ENCODE data around the gene TANC2.

The TANC2 gene

GRCh38 chr17:62965686-62966425 lies at the start of gene TANC2:
TANC2 (plus strand) TSS chr17:62966235; CDS start chr17:63009560, 43,325 bp downstream.
- peak; percentile 90 for DNase-seq

GRCh38 chr17:62916684-62917571 lies 49.1 kb upstream of the TANC2 start:
- DNase-seq, result peak; percentile 44

- peak; percentile 22 for DNase-seq
Measured at GRCh38 chr17:62919388-62919787, 46.6 kb upstream of the TANC2 start.

- DNase-seq, result no peak
Measured at GRCh38 chr17:62920300-62920699, 45.7 kb upstream of the TANC2 start.

GRCh38 chr17:62921817-62922216 lies 44.2 kb upstream of the TANC2 start:
- no peak for DNase-seq

GRCh38 chr17:62923258-62924150 lies 42.5 kb upstream of the TANC2 start:
- DNase-seq, result no peak

GRCh38 chr17:62925267-62925836 lies 40.7 kb upstream of the TANC2 start:
- DNase-seq, result no peak

GRCh38 chr17:62927083-62927482 lies 39.0 kb upstream of the TANC2 start:
- DNase-seq, result no peak

GRCh38 chr17:62929320-62929719 lies 36.7 kb upstream of the TANC2 start:
- no peak for DNase-seq

GRCh38 chr17:62931101-62931500 lies 34.9 kb upstream of the TANC2 start:
- DNase-seq, result no peak

- DNase-seq, result peak; percentile 19
Measured at GRCh38 chr17:62933501-62934385, 32.3 kb upstream of the TANC2 start.

GRCh38 chr17:62935098-62935497 lies 30.9 kb upstream of the TANC2 start:
- DNase-seq, result no peak

GRCh38 chr17:62935523-62935922 lies 30.5 kb upstream of the TANC2 start:
- DNase-seq, result no peak

GRCh38 chr17:62937606-62938005 lies 28.4 kb upstream of the TANC2 start:
- no peak for DNase-seq

GRCh38 chr17:62941358-62941991 lies 24.6 kb upstream of the TANC2 start:
- no peak for DNase-seq

GRCh38 chr17:62948370-62948769 lies 17.7 kb upstream of the TANC2 start:
- no peak for DNase-seq

GRCh38 chr17:62949036-62949435 lies 17.0 kb upstream of the TANC2 start:
- no peak for DNase-seq

GRCh38 chr17:62950067-62950466 lies 16.0 kb upstream of the TANC2 start:
- DNase-seq, result no peak

- DNase-seq, result no peak
Measured at GRCh38 chr17:62955841-62956352, 10.1 kb upstream of the TANC2 start.

- DNase-seq, result no peak
Measured at GRCh38 chr17:62963296-62963695, 2.7 kb upstream of the TANC2 start.

GRCh38 chr17:62964506-62964905 lies 1.5 kb upstream of the TANC2 start:
- DNase-seq, result no peak
